GM06990 (cell line): ENCODE results near the gene NOL3.

Experiments
- DNase-seq: peaks from one replicate; pipeline ENCODE4 v3.0.0-alpha.2; 2011; ENCODE audit not compliant: insufficient read length; ENCODE audit errors: extremely low read depth
- H3K27me3 ChIP-seq: replicated peaks from 2 replicates; pipeline ENCODE4 v1.6.0; 2011; ENCODE audit warnings: low read length; ENCODE audit not compliant: control insufficient read depth, insufficient read depth
- H3K36me3 ChIP-seq: 2 replicates; pipeline ENCODE4 v1.5.1; 2011; ENCODE audit warnings: low read length; ENCODE audit not compliant: control insufficient read depth, insufficient read depth
- H3K4me3 ChIP-seq: replicated peaks from 2 replicates; pipeline ENCODE4 v1.5.1; 2011; ENCODE audit warnings: low read depth, mild to moderate bottlenecking, control low read depth, low read length
- CTCF ChIP-seq: IDR thresholded peaks from 2 replicates; pipeline ENCODE4 v1.5.1; 2011; ENCODE audit warnings: low read length, control low read depth, mild to moderate bottlenecking, inconsistent platforms; ENCODE audit not compliant: insufficient read depth, poor library complexity, severe bottlenecking

Gene NOL3

GRCh38 chr16:67141391-67141790 is 28.9 kb upstream of the NOL3 start:
- Histone ChIP-seq H3K4me3 (no peak overlapping the region), H3K36me3 (peaks cover 29% of the 10 kb centered on the region)
- DNase-seq, result no peak

GRCh38 chr16:67142342-67142741 is 28.0 kb upstream of the NOL3 start:
- TF ChIP-seq CTCF, result no peak
- Histone ChIP-seq H3K4me3 (no peak overlapping the region), H3K36me3 (peaks cover 35% of the 10 kb centered on the region), H3K27me3 (no peaks in the 10 kb centered on the region)
- DNase-seq, result no peak

More at GRCh38 chr16:67141391-67141790, 28.9 kb upstream of the NOL3 start:
- no peaks in the 10 kb centered on the region for H3K27me3 ChIP-seq
- no peak for TF ChIP-seq CTCF

GRCh38 chr16:67144943-67145342 is 25.4 kb upstream of the NOL3 start:
- H3K27me3 ChIP-seq, result no peaks in the 10 kb centered on the region
- no peak for TF ChIP-seq CTCF
- H3K36me3 ChIP-seq, result peaks cover 39% of the 10 kb centered on the region
- no peak for DNase-seq
- no peak overlapping the region for H3K4me3 ChIP-seq

GRCh38 chr16:67145746-67146145 is 24.6 kb upstream of the NOL3 start:
- DNase-seq, result no peak
- no peak overlapping the region for H3K4me3 ChIP-seq
- H3K36me3 ChIP-seq, result peaks cover 39% of the 10 kb centered on the region
- TF ChIP-seq CTCF, result no peak
- H3K27me3 ChIP-seq, result no peaks in the 10 kb centered on the region

- DNase-seq, result no peak
- no peak for TF ChIP-seq CTCF
- Histone ChIP-seq H3K36me3 (peaks cover 37% of the 10 kb centered on the region), H3K4me3 (no peak overlapping the region), H3K27me3 (no peaks in the 10 kb centered on the region)
Measured at GRCh38 chr16:67146523-67147357, 23.6 kb upstream of the NOL3 start.
